HG03135 (cell line): Measurements from ENCODE around the gene UEVLD.
"Not testable (repeated sequence)": the region's sequence is repeated elsewhere in the genome, so short reads cannot be mapped to it uniquely, and the experiment has no call there.

Source experiments
- ATAC-seq: cut with Tn5 transposase; IDR thresholded peaks from one replicate; pipeline ENCODE4 v1.9.1; 2021; ENCODE audit warnings: mild to moderate bottlenecking, moderate library complexity; ENCODE audit not compliant: unreplicated experiment

Gene UEVLD

DNA sequence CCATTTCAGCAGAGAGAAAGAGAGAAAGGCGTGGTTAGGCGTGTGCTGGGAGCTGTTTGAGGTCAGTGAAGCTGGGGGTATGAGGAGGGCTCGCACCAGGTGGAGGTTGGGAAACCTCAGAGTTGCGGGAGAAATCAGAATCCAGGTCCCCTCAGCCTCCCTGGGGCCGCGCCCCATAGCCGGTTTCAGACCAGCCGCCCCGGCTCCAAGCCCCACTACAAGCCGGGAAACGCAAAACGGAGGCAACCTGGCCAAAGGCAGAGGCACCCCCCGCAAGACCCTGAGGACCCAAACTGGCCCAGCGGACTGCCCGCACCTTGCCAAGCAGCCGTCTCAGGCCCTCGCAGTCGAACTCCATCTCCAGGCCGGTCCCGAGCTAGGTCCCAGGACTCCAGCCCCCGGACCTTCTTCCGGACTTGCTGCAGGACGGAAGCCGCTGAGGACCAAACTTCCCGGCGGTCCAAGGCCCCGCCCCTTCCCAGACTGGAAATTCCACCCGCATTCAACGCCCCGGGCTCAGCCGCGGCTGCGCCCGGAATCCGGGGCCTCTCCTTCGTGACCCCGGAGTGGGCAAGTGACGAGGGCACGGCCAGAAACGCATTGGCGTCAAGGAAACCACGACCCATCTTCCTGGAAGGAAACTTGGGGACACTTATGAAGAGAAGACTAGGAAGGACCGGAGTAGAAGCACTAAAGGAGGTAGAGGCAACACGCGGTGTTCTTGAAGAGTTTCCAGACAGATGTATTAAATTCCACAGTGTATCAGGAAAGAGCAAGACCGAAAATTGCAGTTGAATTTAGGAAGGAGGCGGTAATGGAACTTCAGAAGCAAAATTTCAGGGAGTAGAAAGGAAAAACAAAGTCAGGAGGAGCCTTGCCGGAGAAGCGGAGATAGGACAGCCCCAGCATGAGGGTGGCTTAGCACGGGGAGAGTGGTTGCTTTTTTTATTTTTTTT is at the start of gene UEVLD:
Gene UEVLD, minus strand, starts transcription at position 438 of the 956 bp plus-strand sequence. Its CDS starts 80 bp downstream, at position 358.
- peak; percentile 65 for ATAC-seq

DNA sequence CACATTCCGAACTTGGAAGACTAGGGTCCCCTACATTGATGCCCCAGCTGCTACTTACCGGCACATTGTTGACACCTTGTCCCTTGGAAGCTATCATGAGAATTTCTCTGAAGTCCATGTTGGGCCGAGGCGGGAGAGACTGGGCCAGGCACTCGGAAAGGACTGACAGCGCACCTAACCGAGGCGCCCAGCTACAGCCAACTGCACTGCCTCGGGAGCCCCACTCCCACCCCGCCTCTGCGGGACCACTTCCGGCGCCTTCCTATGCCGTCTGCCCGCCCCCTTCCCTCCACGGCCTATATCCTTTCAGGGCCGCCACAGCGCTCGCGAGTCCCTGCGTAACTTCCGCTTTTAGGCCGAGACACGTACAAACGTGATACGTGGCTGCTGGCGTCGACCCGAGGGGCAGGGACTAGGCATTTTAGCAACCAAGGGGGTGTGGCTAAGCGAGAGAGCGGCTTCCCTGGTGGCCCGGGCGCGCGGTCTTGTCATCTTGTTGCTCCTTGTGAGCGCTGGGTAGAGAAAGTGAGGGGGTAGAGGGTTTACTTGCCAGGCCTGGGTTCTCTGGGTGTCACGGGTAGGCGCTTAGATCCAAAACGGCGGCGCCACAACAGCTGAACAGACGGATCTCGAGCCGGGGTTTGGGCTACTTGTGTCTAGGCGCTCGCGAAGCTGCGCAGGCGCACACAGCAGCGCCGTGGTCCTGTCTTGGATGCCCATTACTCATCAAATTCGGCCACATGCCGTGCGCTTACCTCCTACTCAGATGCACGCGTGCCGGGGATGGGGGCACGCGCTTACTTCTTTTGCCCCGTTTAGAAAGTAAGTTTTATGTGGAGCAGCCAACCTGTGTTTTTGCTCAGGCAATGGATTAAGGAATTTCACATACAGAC is 45.9 kb upstream of the UEVLD start, which contains the start of gene SPTY2D1:
Gene SPTY2D1, minus strand, starts transcription at position 203 of the 893 bp plus-strand sequence. Its CDS starts 85 bp downstream, at position 118.
- peak; percentile 96 for ATAC-seq

DNA sequence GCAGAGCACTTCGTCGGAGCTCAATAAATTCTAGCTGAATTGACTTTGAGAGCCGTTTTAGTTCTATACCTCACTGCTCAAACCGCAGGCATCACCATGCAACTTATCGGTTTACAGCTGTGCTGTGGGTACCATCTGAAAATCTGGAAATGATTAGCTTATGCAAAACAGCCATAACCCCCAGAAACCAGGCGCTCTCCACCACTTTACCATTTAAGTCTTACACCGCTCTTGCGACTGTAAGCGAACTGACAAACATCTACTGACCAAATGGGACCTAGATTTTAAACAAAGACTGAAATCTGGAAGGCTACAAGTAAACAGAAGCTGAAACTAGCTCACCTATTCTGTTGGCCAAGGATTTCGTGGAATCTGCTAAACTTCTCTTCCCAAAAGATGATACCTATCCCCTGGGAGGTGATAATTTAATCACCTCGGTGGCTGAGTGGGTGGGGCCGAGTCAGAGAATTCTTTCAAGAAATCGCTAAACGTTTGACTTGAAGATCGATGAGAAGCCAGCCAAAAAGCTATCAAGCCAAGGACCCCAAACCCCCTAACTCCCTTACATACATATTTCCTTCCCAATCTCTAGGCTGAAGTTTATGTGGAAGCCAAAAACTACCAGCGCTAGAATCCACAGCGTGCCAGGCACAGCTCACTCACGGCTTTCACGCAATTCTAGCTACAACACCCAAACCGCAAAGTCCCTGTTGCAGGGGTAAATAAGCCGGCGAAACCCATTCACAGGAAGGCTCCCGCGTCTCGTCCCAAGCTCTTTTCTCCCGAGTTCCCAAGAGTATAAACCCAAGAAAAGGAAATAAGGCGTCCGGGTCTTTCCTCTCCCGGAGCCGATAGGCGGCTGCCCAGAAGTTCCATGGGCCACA is 45.0 kb upstream of the UEVLD start:
- ATAC-seq, result peak; percentile 47

DNA sequence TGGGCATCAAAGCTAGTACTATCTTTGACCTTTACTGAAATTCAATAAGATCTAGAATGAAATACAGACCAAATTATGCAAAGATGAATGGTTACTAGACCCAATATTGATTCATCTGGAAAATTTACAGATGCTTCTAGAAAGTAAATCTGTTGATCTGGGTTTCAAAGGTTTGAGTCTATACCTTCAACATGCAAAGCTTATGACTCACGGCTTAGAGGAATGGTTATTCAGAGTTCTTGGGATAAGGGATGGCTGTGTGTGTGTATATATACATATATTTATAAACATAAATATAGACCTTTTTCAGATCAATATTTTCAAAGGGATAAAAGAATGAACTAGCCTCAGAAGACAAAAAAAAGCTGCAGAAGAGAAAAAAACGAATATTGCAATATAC is 44.3 kb upstream of the UEVLD start:
- ATAC-seq, result no peak

DNA sequence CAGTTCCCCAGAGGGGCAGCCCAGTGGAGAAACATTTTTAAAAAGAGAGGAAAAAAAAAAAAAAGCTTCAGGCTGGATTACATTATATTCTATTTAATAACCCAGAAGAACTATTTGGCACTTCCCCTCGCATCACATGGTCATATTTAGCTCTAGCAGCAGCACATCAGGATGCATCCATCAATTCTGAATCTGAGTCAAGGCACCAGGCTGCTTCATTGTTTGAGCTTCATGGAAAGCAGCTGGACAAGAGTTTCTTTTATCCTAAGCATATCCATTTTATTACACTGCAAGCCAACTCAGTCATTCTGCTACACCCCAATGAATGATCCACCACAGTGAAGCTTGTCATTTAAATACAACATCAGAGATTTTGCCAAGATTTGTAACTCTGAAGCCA is 35.6 kb upstream of the UEVLD start:
- ATAC-seq, result no peak

DNA sequence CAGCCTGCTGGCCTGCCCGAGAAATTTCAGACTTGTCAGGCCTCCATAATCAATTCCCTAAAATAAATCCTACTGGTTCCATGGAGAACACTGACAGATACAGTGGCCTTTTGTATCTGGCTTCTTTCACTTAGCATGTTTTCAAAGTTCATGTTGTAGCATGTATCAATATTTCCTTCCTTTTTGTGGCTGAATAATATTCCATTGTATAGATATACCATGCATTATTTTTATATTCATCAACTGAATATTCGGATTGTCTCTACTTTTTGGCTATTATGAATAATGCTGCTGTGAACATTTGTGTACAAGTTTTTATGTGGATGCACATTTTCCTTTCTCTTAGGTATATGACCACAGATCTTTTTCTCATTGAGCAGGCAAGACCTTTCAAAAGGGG is 35.2 kb upstream of the UEVLD start:
- no peak for ATAC-seq

DNA sequence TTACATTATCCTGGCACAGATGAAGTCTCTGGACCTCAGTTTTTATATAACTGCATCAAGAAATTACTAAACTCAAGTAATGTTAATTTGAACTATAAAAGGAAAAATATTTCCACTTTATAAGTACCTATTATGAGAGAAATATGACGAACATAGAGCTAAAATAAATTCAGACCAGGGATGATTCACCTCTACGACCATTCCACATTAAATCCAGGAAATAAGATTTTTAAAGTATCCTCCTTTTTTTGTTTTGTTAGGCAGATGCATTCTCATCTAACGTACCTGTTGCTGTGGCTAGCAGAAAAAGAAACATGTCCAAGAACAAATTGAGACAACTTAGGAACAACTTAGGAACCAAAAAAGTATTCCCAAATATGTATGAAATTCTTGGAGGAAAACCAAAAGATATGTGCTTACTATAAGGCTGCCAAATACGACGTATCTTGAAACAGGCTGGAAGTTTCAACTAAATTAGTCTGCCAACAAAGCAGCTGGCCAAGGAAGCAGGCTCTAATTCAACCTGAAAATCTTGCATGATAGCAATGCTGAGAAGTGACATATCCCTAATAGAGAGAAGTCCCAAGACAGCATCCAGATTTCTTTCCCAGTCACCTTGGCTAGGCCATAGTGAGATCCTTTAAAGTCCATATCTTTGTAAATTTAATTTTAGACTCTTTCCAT is 29.9 kb upstream of the UEVLD start:
- no peak for ATAC-seq

DNA sequence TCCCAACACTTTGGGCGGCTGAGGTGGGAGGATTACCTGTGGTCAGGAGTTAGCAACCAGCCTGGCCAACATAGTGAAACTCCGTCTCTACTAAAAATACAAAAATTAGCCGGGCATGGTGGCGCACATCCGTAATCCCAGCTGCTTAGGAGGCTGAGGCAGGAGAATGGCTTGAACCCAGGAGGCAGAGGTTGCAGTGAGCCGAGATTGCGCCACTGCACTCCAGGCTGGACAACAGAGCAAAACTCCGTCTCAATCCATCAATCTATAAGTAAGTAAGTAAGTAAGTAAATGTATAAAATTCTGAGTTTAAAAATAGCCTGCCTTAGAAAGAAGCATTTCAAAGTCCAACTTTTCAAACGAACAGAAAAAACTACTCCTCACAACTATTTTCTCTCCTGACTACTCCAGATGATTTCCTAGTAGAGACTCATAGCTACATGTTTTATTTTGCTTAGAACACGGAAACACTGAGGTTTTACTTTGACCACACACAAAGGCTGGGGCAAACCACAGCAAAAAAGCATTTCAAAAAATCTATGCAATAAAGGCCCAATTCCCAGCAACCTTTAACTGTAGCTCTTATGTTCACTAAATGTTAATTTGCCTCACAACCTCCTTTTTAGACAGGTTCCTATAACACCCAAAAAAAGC is 29.3 kb upstream of the UEVLD start:
- no peak for ATAC-seq

DNA sequence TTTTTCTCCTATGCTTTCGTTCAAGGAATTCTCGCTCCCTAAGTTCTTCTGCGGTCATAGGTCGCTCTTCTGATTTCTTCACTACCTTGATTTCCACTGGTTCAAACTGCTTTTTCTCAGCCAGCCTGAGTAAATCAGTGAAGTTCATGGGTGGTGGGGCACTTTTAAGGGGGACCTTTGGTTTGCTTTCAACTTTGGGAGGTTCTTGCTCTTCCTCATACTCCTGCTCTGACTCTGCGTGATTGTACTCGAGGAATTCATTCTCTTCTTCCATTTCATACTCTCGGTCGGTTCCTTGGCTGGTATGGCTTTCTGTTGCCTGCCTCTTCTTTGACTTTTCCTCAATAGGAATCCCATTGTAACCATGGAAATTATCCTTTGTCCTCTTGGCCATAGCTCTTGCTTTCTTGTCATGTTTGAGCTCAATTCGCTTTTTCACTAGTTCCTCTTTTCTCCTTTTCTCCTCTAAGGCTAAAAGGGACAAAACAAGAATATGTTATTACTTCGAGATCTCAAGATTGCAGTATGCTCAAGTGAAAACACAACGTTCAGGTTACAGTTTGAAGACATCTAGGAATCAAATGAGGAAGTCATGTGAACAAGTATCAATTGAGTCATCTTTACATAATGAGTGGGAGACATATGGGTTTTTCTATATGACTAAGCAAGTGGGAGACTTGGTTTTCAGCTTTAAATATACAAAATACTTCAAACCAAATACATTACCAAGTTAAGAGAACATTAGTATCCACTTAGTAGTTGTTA is 27.3 kb upstream of the UEVLD start:
- peak; percentile 85 for ATAC-seq

DNA sequence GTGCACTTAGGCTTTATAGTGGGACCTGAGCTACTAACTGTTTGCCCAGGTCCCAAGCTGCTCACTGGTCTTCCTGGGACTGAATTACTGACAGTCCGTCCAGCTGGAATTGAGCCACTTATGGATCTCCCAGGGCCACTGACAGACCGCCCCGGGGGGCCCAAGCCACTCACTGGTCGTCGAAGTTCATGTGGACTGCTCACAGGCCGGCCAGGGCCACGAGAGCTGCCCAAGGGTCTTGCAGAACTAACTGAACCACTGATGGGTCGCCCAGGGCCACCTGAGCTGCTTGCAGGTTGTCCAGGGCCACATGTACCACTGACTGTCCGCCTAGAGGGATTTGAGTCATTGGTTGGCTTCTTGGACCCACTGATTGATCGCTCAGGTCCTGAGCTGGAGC is 26.1 kb upstream of the UEVLD start:
- no peak for ATAC-seq

DNA sequence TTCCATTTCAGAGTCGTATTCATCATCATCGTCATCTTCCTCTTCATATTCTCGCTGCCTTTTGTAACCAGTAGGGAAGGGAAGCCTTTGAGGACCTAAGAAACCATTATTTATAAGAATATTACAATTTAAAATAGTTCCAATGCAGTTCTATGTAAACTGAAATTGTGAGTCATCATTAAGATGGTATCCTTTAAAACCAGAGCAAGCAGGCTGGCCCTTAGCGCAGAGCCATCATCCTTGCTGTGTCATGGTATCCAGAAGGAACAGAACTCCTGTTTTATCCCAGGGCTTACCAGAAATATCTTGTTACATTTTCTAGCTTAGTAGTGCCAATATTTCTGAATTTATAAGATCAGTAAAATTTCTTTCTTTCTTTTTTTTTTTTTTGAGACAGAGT is 23.9 kb upstream of the UEVLD start:
- ATAC-seq, result no peak

DNA sequence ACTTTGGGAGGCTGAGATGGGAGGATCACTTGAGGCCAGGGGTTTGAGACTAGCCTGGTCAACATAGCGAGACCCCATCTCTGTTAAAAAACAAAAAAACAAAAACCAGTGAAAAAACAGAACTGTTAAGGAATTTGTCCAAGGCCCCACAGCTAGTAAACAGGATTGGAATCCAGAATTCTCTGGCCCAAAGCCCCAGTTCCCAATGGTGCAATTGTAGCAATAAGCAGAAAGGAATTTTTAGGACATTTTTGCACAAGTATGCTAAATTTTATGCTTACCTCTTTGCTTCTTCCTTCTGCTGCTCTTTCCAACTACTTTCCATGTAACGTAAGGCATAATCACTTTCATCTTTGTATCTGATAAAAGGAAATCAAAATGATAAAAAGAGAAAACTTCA is 22.7 kb upstream of the UEVLD start:
- no peak for ATAC-seq

DNA sequence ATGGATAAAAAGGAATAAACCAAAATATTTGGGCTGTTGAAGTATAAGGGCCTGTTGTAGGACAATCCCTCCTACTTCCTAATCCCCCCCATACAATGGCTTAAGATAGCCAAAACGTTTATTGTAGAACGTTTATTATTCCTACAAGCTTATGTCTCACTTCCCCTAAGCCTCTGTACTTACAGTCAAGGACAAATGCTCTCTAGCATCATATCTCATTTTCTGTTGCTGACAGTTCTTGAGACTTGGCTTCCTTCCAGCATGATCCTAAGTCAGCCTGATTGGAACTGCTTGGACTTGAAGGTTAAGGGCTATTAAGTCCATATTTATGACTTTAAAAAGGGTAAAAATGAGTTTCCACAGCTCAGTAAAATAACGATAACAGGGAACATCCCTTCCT is 19.8 kb upstream of the UEVLD start:
- ATAC-seq, result no peak

DNA sequence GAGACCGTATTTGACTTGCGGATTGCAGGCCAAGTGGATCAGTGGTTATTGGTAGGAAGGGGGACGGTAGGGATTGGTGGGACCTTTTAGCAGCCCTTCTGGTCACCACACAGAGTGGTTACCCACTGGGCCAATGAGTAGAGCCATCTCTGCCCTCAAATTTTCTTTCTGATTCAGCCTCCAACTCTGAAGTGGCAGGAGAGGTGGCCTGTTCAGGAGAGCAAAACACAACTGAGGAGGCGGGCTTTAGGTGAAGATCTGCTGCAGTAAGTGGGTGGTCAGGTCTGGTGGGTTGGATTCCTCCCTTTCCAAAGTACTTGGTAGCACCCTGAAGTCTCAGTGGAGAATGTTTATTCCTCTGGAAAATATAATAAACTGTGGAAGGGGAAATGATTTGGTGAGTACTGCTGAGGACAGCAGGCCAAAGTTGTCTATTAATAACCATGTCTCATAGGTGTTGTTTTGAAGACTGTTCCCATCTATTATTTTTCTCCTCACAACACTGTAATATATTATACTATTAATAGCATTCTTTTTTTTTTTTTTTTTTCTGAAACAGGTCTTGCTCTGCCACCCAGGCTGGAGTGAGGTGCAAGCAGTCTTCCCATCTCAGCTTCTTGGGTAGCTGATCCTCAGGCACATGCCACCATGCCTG is 12.5 kb upstream of the UEVLD start:
- no peak for ATAC-seq

DNA sequence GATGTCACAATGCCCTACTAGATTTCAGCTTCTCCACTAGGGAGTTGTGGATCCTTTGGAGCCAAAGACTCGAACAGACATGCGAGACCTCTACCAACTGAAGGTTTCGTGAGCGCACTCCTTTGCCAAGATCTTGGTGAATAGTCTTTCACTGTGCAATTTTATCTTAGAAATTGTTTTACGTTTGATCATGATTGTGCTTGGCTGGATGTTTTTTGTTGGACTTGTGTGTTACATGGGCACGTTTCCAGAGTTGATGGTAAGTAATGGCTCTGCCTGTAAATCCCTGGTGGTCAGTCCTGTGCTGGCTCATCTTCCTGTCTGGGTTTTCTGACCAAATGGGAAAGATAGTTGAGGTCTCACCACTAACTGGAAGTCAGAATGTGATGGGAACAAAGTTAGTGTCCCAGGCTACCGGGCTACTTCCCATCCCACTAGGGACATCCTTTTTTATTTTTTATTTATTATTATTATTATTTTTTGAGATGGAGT is 11.3 kb upstream of the UEVLD start, which contains the start of gene MISFA:
Gene MISFA, plus strand, starts transcription at position 51 of the 492 bp plus-strand sequence. Its CDS starts 140 bp downstream, at position 191.
- no peak for ATAC-seq

DNA sequence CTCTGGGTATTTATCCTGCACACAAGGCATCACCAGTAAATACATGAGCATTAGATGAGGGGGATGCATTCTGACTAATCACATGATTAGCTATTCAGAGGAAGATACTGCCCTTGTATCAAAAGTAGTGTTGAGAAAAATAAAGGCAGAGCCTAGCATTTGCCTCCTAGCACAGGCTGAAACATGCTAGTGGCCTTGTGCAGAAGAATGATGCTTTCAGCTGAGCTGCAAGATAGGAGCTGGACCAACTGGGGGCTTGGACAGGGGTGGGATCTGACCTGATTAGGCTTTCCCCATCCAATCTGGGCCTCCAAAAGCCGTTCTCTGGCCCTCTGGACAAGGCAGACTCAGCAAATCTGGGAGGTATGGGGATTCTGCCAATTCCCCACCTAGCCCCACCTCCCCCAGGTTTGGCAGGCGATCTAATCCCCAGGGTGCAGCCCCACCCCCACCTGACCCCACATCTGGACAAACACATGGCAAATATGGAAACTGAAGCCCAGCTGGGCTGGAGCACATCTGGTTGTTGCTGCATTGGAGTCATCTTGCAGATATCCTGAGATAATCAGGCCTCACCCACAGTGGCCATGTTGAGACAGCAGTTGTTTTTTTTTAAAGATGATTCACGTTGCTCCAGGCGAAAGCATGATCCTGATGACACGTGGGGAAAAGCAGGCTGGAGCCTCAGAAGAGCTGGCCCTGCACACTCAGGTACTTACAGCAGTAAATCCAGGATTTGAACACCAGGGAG is 6.6 kb upstream of the UEVLD start:
- ATAC-seq, result no peak

DNA sequence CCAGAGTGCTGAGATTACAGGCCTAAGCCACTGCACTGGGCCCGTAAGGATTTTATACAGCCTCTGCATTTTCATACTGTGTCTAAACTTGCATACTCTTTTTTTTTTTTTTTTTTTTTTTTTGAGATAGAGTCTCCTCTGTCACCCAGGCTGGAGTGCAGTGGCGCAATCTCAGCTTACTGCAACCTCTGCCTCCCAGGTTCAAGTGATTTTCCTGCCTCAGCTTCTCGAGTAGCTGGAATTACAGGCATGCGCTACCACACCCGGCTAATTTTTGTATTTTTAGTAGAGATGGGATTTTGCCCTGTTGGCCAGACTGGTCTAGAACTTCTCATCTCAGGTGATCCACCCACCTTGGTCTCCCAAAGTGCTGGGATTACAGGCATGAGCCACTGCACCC is 5.6 kb upstream of the UEVLD start:
- not testable (repeated sequence) for ATAC-seq
